Endothelial cell of umbilical vein (primary cell): ENCODE data around the gene ZSWIM5. TPM values are rescaled to one million over a fixed set of nuclear protein-coding genes. Genes with fewer than 3 reads are reported as not detected.
"Not testable (repeated sequence)": the region's sequence is repeated elsewhere in the genome, so short reads cannot be mapped to it uniquely, and the experiment has no call there.

Source experiments
- BruUV-seq: library from RNA; stranded (reverse); fragments of 400-500 nt; replicated peaks from 2 replicates; lab custom pipeline; 2021; lab: Mats Ljungman, UMichigan
- CTCF ChIA-PET: fragments of 300-600, 350-600 bp; sonication (Branson Sonifier 250); formaldehyde crosslinking; loops from one replicate; lab custom pipeline; 2021; ENCODE audit warnings: antibody characterized with exemption, inconsistent platforms; lab: Charles Lee
- POLR2A ChIA-PET: fragments of 300-600, 350-600 bp; sonication (Branson Sonifier 250); formaldehyde crosslinking; loops from one replicate; lab custom pipeline; 2021; ENCODE audit warnings: antibody characterized with exemption, inconsistent platforms; lab: Charles Lee
- DNase-seq: peaks from one replicate; pipeline ENCODE4 v3.0.0-alpha.2; 2011; ENCODE audit warnings: low read depth, low spot score
- FAIRE-seq: peaks from 2 replicates; lab custom pipeline; 2011; peaks lifted over from hg19 to GRCh38; lab: Jason Lieb, UNC
- H2AFZ ChIP-seq: 2 replicates; pipeline ENCODE4 v1.6.0; 2012; ENCODE audit warnings: low read depth, low read length, control low read depth, inconsistent platforms
- H3K27ac ChIP-seq: 2 replicates; pipeline ENCODE4 v1.5.1; 2011; ENCODE audit warnings: low read depth, mild to moderate bottlenecking, control low read depth, low read length, moderate library complexity; ENCODE audit not compliant: insufficient read depth
- H3K27me3 ChIP-seq, 2 experiments: 2 replicates each; pipeline versions ENCODE4 v1.6.0 to v1.6.1; 2011; ENCODE audit warnings: low read length in 2 of 2, mixed read lengths in 1 of 2; ENCODE audit not compliant: control insufficient read depth in 2 of 2, insufficient read depth in 2 of 2
- H3K36me3 ChIP-seq, 2 experiments: 2 replicates in 1 of 2; 3 replicates in 1 of 2; pipeline ENCODE4 v1.5.1; 2011; ENCODE audit warnings: low read length in 2 of 2, mild to moderate bottlenecking in 1 of 2, moderate library complexity in 1 of 2; ENCODE audit not compliant: control insufficient read depth in 2 of 2, insufficient read depth in 2 of 2; ENCODE audit errors: extremely low read depth in 1 of 2
- H3K4me1 ChIP-seq: 3 replicates; pipeline ENCODE4 v1.5.1; 2011; ENCODE audit warnings: mild to moderate bottlenecking, low read length; ENCODE audit not compliant: control insufficient read depth, insufficient read depth; ENCODE audit errors: extremely low read depth
- H3K4me2 ChIP-seq: 2 replicates; pipeline ENCODE4 v1.6.1; 2011; ENCODE audit warnings: low read length, control low read depth, mixed read lengths; ENCODE audit not compliant: insufficient read depth
- H3K4me3 ChIP-seq, 3 experiments: fragments of 200-600 bp in 1 of 3; sonication (generic), shearing (Covaris generic) in 1 of 3; replicated peaks in 1 of 3; 2 replicates each; pipeline ENCODE4 v1.5.1; 2011 to 2016; ENCODE audit warnings: control low read depth in 3 of 3, low read length in 3 of 3, mild to moderate bottlenecking in 2 of 3, inconsistent platforms in 1 of 3, low read depth in 1 of 3, moderate library complexity in 1 of 3; ENCODE audit not compliant: insufficient read depth in 1 of 3
- H3K79me2 ChIP-seq: 2 replicates; pipeline ENCODE4 v1.6.0; 2012; ENCODE audit warnings: low read length, inconsistent platforms; ENCODE audit not compliant: control insufficient read depth, insufficient read depth
- H3K9ac ChIP-seq: replicated peaks from 2 replicates; pipeline ENCODE3; 2011; ENCODE audit warnings: low read length, control low read depth; ENCODE audit not compliant: insufficient read depth; ENCODE audit errors: extremely low read depth
- H3K9me1 ChIP-seq: replicated peaks from 3 replicates; pipeline ENCODE4 v1.6.0; 2011; ENCODE audit warnings: mild to moderate bottlenecking, low read length; ENCODE audit not compliant: control insufficient read depth, insufficient read depth; ENCODE audit errors: extremely low read depth
- H3K9me3 ChIP-seq: replicated peaks from 2 replicates; pipeline ENCODE4 v1.5.1; 2012; ENCODE audit warnings: low read length, inconsistent platforms; ENCODE audit not compliant: control insufficient read depth, insufficient read depth
- H4K20me1 ChIP-seq: replicated peaks from 2 replicates; pipeline ENCODE3; 2011; ENCODE audit warnings: mild to moderate bottlenecking, low read length; ENCODE audit not compliant: control insufficient read depth, insufficient read depth; ENCODE audit errors: extremely low read depth
- dilution Hi-C: fragments of 300-500 bp; cut with MboI; formaldehyde crosslinking; loops from one replicate; pipeline ENCODE4 v1.15.0; 2019; ENCODE audit warnings: low sequenced_read_pairs; ENCODE audit not compliant: extremely low pct_ligation_motif_present
- intact Hi-C: fragments of 100-400 bp; cut with micrococcal nuclease; formaldehyde crosslinking; loops from one replicate; pipeline ENCODE4 v1.10.0; 2022
- polyA plus RNA-seq, 4 experiments: library from polyadenylated mRNA; depleted of rRNA in 3 of 4; stranded (reverse) in 3 of 4; unstranded in 1 of 4; fragments of >200 nt; gene quantifications; 2 replicates each; pipeline versions ENCODE4 v1.2.1 to v1.2.3, GENCODE V29; 2011 to 2012; ENCODE audit warnings: missing spikeins in 1 of 4
- total RNA-seq: library from RNA; stranded (reverse); gene quantifications from 2 replicates; pipeline ENCODE4 v1.2.3, GENCODE V29; 2021

Gene ZSWIM5
- total and polyA plus RNA-seq, 2 donors (not counting 3 experiments of a cell fraction or from before 2014, with no cell fraction given), result 1.6 to 4.3 TPM

DNA sequence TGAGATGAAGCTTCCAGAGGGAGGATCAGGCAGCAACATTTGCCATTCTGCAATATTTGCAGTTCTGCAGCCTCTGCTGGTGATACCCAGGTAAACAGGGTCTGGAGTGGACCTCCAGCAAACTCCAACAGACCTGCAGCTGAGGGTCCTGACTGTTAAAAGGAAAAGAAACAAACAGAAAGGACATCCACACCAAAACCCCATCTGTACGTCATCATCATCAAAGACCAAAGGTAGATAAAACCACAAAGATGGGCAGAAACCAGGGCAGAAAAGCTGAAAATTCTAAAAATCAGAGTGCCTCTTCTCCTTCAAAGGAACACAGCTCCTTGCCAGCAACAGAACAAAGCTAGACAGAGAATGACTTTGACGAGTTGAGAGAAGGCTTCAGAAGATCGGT, 43.3 kb downstream of the ZSWIM5 start:
- FAIRE-seq, H3K4me2 ChIP-seq, POLR2A ChIA-PET, H2AFZ ChIP-seq, H3K4me3 ChIP-seq, DNase-seq, intact Hi-C loops, H3K9me3 ChIP-seq, CTCF ChIA-PET, H3K9ac ChIP-seq, H3K27me3 ChIP-seq, H4K20me1 ChIP-seq, H3K9me1 ChIP-seq, BruUV-seq, H3K4me1 ChIP-seq, H3K27ac ChIP-seq, dilution Hi-C loops, H3K79me2 ChIP-seq, H3K36me3 ChIP-seq: not testable (repeated sequence)

DNA sequence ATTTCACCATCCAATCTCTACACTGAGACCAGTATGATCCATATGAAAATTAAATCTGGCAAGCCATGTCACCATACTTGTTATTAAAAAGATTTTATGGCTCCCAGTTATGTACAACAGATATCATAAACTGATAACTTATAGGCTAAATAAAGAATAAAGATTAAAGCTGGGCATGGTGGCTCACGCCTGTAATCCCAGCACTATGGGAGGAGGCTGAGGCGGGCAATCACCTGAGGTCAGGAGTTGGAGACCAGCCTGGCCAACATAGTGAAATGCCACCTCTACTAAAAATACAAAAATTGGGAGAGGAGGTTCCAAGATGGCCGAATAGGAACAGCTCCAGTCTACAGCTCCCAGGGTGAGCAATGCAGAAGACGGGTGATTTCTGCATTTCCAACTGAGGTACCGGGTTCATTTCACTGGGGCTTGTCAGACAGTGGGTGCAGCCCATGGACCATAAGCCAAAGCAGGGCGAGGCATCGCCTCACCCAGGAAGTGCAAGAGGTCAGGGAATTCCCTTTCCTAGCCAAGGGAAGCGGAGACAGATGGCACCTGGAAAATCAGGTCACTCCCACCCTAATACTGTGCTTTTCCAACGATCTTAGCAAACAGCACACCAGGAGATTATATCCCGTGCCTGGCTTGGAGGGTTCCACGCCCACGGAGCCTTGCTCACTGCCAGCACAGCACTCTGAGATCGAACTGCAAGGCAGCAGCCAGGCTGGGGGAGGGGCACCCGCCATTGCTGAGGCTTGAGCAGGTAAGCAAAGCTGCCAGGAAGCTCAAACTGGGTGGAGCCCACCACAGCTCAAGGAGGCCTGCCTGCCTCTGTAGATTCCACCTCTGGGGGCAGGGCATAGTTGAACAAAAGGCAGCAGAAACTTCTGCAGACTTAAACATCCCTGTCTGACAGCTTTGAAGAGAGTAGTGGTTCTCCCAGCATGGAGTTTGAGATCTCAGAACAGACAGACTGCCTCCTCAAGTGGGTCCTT, 44.1 kb downstream of the ZSWIM5 start:
- FAIRE-seq, POLR2A ChIA-PET, BruUV-seq: not testable (repeated sequence)

More for the DNA sequence above, 44.1 kb downstream of the ZSWIM5 start:
- CTCF ChIA-PET, intact Hi-C loops, H3K9me3 ChIP-seq, H3K4me2 ChIP-seq, DNase-seq, H3K36me3 ChIP-seq, H3K27ac ChIP-seq, H3K4me3 ChIP-seq, dilution Hi-C loops, H3K9me1 ChIP-seq, H3K27me3 ChIP-seq, H2AFZ ChIP-seq, H3K4me1 ChIP-seq, H3K79me2 ChIP-seq, H3K9ac ChIP-seq, H4K20me1 ChIP-seq: not testable (repeated sequence)
